ENCODE results near the gene CALN1. TPM values are rescaled to one million over a fixed set of nuclear protein-coding genes. Genes with fewer than 3 reads are reported as not detected.

CALN1 gene
- total RNA-seq, 1 experiment from 2014 or later, result 0.05 TPM

DNA sequence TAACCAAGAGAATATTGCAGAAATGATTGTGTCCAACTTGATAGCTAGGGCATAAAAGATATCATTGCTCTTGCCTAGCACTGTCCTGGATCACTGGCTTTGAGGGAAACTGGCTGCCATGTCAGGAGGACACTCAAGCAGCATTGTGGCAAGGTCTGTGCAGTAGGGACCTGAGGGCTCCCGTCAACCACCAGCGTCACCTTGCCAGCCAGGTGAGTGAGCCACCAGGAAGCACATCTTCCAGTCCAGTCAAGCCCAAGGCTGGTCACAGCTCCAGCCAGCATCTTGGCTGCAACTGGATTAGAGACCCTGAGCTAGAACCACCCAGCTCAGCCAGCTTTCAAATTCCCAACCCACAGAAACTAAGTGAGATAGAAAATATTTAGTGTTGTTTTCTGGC lies 392.7 kb downstream of the CALN1 start:
- H3K36me3 ChIP-seq (ENCODE audit: control insufficient read depth, insufficient read depth, low read length), result no peaks in the 10 kb centered on the region
- ATAC-seq (no peak), DNase-seq (ENCODE audit: low read depth, low spot score) (no peak)
- TF ChIP-seq POLR2AphosphoS5 (IDR thresholded peaks at IDR 0.05; ENCODE audit: low read depth, low read length) (no peak), TCF7L2 (IDR thresholded peaks at IDR 0.05; ENCODE audit: low read depth, low read length) (no peak), SIN3A (IDR thresholded peaks at IDR 0.05; ENCODE audit: borderline replicate concordance, insufficient read depth, low read depth, low read length) (no peak)
- TF ChIP-seq, protein P1, sequence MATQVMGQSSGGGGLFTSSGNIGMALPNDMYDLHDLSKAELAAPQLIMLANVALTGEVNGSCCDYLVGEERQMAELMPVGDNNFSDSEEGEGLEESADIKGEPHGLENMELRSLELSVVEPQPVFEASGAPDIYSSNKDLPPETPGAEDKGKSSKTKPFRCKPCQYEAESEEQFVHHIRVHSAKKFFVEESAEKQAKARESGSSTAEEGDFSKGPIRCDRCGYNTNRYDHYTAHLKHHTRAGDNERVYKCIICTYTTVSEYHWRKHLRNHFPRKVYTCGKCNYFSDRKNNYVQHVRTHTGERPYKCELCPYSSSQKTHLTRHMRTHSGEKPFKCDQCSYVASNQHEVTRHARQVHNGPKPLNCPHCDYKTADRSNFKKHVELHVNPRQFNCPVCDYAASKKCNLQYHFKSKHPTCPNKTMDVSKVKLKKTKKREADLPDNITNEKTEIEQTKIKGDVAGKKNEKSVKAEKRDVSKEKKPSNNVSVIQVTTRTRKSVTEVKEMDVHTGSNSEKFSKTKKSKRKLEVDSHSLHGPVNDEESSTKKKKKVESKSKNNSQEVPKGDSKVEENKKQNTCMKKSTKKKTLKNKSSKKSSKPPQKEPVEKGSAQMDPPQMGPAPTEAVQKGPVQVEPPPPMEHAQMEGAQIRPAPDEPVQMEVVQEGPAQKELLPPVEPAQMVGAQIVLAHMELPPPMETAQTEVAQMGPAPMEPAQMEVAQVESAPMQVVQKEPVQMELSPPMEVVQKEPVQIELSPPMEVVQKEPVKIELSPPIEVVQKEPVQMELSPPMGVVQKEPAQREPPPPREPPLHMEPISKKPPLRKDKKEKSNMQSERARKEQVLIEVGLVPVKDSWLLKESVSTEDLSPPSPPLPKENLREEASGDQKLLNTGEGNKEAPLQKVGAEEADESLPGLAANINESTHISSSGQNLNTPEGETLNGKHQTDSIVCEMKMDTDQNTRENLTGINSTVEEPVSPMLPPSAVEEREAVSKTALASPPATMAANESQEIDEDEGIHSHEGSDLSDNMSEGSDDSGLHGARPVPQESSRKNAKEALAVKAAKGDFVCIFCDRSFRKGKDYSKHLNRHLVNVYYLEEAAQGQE (IDR thresholded peaks at IDR 0.05; ENCODE audit: insufficient read depth in 1 of 2, low read depth in 2 of 2, low read length in 1 of 2), result no peak
- TF ChIP-seq, protein P2, sequence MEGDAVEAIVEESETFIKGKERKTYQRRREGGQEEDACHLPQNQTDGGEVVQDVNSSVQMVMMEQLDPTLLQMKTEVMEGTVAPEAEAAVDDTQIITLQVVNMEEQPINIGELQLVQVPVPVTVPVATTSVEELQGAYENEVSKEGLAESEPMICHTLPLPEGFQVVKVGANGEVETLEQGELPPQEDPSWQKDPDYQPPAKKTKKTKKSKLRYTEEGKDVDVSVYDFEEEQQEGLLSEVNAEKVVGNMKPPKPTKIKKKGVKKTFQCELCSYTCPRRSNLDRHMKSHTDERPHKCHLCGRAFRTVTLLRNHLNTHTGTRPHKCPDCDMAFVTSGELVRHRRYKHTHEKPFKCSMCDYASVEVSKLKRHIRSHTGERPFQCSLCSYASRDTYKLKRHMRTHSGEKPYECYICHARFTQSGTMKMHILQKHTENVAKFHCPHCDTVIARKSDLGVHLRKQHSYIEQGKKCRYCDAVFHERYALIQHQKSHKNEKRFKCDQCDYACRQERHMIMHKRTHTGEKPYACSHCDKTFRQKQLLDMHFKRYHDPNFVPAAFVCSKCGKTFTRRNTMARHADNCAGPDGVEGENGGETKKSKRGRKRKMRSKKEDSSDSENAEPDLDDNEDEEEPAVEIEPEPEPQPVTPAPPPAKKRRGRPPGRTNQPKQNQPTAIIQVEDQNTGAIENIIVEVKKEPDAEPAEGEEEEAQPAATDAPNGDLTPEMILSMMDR (IDR thresholded peaks at IDR 0.05), result no peak
- no peaks in the 10 kb centered on the region for H3K27me3 ChIP-seq (ENCODE audit: control insufficient read depth, insufficient read depth, low read length)
- intact Hi-C loops (cut with micrococcal nuclease; ENCODE audit: unreplicated experiment) (no loop called here), in situ Hi-C loops (cut with HindIII; ENCODE audit: low pct_unique_long_range_greater_than_20kb, low sequenced_read_pairs) (no loop called here)
- H3K27ac ChIP-seq (ENCODE audit: low read length), result no peak overlapping the region
- BruUV-seq (replicated peaks), result no TSS peak
- POLR2A ChIA-PET, result no interaction called here
- H3K4me3 ChIP-seq (ENCODE audit: low read depth in 2 of 2, low read length in 2 of 2), result no peak overlapping the region
- no peaks in the 10 kb centered on the region for H3K4me1 ChIP-seq (ENCODE audit: control insufficient read depth, insufficient read depth, low read length)
- CTCF ChIA-PET, result no interaction called here
- no peaks in the 10 kb centered on the region for H3K9me3 ChIP-seq (ENCODE audit: control insufficient read depth, insufficient read depth, low read depth, low read length)

DNA sequence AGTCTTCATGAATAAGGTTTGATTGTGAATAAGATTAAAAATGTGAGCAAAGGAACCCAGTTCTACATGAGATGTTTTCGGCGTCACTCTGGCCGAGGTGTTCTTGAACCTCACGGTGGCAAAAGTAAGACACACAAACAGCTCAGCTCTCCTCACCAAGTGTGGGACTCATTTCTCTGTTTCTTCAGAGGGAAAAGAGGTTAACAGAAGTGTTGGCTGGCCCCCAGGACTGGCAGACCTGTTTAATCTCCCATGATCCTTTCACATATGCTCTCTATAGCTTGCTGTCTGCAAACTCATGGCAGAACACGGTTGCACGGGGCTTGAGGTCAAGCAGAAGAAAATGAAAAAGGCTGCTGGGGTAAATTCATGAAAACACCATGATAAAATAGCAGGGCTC lies 394.4 kb downstream of the CALN1 start:
- no peaks in the 10 kb centered on the region for H3K9me3 ChIP-seq (ENCODE audit: control insufficient read depth, insufficient read depth, low read depth, low read length)
- no TSS peak for BruUV-seq (replicated peaks)
- H3K4me3 ChIP-seq (ENCODE audit: low read depth in 2 of 2, low read length in 2 of 2), result no peak overlapping the region
- in situ Hi-C loops (cut with HindIII; ENCODE audit: low pct_unique_long_range_greater_than_20kb, low sequenced_read_pairs), result no loop called here
- H3K36me3 ChIP-seq (ENCODE audit: control insufficient read depth, insufficient read depth, low read length), result no peaks in the 10 kb centered on the region
- no peak overlapping the region for H3K27ac ChIP-seq (ENCODE audit: low read length)
- H3K4me1 ChIP-seq (ENCODE audit: control insufficient read depth, insufficient read depth, low read length), result no peaks in the 10 kb centered on the region
- ChIA-PET POLR2A (no interaction called here), CTCF (no interaction called here)
- TF ChIP-seq POLR2AphosphoS5 (IDR thresholded peaks at IDR 0.05; ENCODE audit: low read depth, low read length) (no peak), SIN3A (IDR thresholded peaks at IDR 0.05; ENCODE audit: borderline replicate concordance, insufficient read depth, low read depth, low read length) (no peak)
- no peaks in the 10 kb centered on the region for H3K27me3 ChIP-seq (ENCODE audit: control insufficient read depth, insufficient read depth, low read length)
- ATAC-seq (no peak), DNase-seq (ENCODE audit: low read depth, low spot score) (no peak)
- intact Hi-C loops (cut with micrococcal nuclease; ENCODE audit: unreplicated experiment), result no loop called here

DNA sequence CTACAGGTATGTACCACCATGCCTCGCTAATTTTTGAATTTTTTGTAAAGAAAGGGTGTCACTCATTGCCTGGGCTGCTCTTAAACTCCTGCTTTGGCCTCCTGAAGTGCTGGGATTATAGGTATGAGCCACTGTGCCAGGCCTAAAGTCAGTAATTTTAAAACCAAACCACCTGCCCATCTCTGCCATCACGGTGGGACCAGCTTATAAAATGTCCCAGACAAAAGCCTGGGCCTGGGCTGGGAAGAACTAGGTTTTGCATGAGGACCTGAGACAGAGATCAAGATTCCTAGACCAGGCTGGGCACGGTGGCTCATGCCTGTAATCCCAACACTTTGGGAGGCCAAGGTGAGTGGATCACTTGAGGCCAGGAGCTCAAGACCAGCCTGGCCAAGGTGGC lies 395.6 kb downstream of the CALN1 start:
- CTCF ChIA-PET, result no interaction called here
- no TSS peak for BruUV-seq (replicated peaks)
- in situ Hi-C loops (cut with HindIII; ENCODE audit: low pct_unique_long_range_greater_than_20kb, low sequenced_read_pairs) (no loop called here), intact Hi-C loops (cut with micrococcal nuclease; ENCODE audit: unreplicated experiment) (no loop called here)
- Histone ChIP-seq H3K36me3 (ENCODE audit: control insufficient read depth, insufficient read depth, low read length) (no peaks in the 10 kb centered on the region), H3K4me3 (ENCODE audit: low read depth in 2 of 2, low read length in 2 of 2) (no peak overlapping the region), H3K4me1 (ENCODE audit: control insufficient read depth, insufficient read depth, low read length) (no peaks in the 10 kb centered on the region), H3K9me3 (ENCODE audit: control insufficient read depth, insufficient read depth, low read depth, low read length) (no peaks in the 10 kb centered on the region), H3K27ac (ENCODE audit: low read length) (no peak overlapping the region), H3K27me3 (ENCODE audit: control insufficient read depth, insufficient read depth, low read length) (no peaks in the 10 kb centered on the region)
- TF ChIP-seq, protein P1 (IDR thresholded peaks at IDR 0.05; ENCODE audit: insufficient read depth in 1 of 2, low read depth in 2 of 2, low read length in 1 of 2), result no peak
- TF ChIP-seq TCF7L2 (IDR thresholded peaks at IDR 0.05; ENCODE audit: low read depth, low read length) (no peak), SIN3A (IDR thresholded peaks at IDR 0.05; ENCODE audit: borderline replicate concordance, insufficient read depth, low read depth, low read length) (no peak), POLR2AphosphoS5 (IDR thresholded peaks at IDR 0.05; ENCODE audit: low read depth, low read length) (no peak)
- TF ChIP-seq, protein P2 (IDR thresholded peaks at IDR 0.05), result no peak
- DNase-seq (ENCODE audit: low read depth, low spot score) (no peak), ATAC-seq (no peak)
- POLR2A ChIA-PET, result no interaction called here

Measured in Panc1 (cell line).